Neutrophil (primary cell): ENCODE measurements around the gene NAV3.

Experiments
- H3K27ac ChIP-seq: fragments of 200-600 bp; sonication (generic); 2 replicates; pipeline ENCODE4 v1.5.1; 2016; ENCODE audit warnings: mild to moderate bottlenecking, moderate library complexity
- H3K27me3 ChIP-seq: fragments of 200-600 bp; sonication (generic); 2 replicates; pipeline ENCODE4 v1.6.0; 2016; ENCODE audit warnings: mild to moderate bottlenecking
- H3K36me3 ChIP-seq: fragments of 200-600 bp; sonication (generic); 2 replicates; pipeline ENCODE4 v1.5.1; 2017
- H3K4me1 ChIP-seq, 2 experiments: fragments of 200-600 bp in 1 of 2; sonication (generic) in 1 of 2; 1 replicate in 1 of 2; 2 replicates in 1 of 2; pipeline versions ENCODE4 v1.5.1 to v1.6.1; 2013 to 2016; ENCODE audit warnings: low read depth in 1 of 2, low read length in 1 of 2, mild to moderate bottlenecking in 1 of 2, moderate library complexity in 1 of 2; ENCODE audit not compliant: control insufficient read depth in 1 of 2, insufficient read depth in 1 of 2
- H3K4me3 ChIP-seq, 2 experiments: fragments of 200-600 bp in 1 of 2; sonication (generic) in 1 of 2; 1 replicate in 1 of 2; 2 replicates in 1 of 2; pipeline ENCODE4 v1.5.1; 2013 to 2016; ENCODE audit warnings: low read depth in 1 of 2, low read length in 1 of 2, mild to moderate bottlenecking in 1 of 2, moderate library complexity in 1 of 2
- H3K9me3 ChIP-seq: fragments of 200-600 bp; sonication (generic); 2 replicates; pipeline ENCODE4 v1.5.1; 2016
- CTCF ChIP-seq: fragments of 200-600 bp; sonication (generic); IDR thresholded peaks from 2 replicates; pipeline ENCODE4 v1.5.1; 2016; ENCODE audit warnings: antibody characterized with exemption

Gene NAV3

GRCh38 chr12:77788231-77789168 lies 42.2 kb upstream of the NAV3 start:
- no peaks in the 10 kb centered on the region for H3K36me3 ChIP-seq
- H3K27me3 ChIP-seq, result no peaks in the 10 kb centered on the region
- H3K27ac ChIP-seq, result no peak overlapping the region
- no peaks in the 10 kb centered on the region for H3K9me3 ChIP-seq
- no peak for TF ChIP-seq CTCF
- no peaks in the 10 kb centered on the region for H3K4me1 ChIP-seq
- H3K4me3 ChIP-seq, result no peak overlapping the region

- no peak overlapping the region for H3K27ac ChIP-seq
- H3K9me3 ChIP-seq, result no peaks in the 10 kb centered on the region
- no peaks in the 10 kb centered on the region for H3K27me3 ChIP-seq
- H3K4me3 ChIP-seq, result no peak overlapping the region
- H3K4me1 ChIP-seq, result no peaks in the 10 kb centered on the region
- TF ChIP-seq CTCF, result no peak
- no peaks in the 10 kb centered on the region for H3K36me3 ChIP-seq
Measured at GRCh38 chr12:77795699-77796098, 35.0 kb upstream of the NAV3 start.

- no peak for TF ChIP-seq CTCF
- H3K9me3 ChIP-seq, result no peaks in the 10 kb centered on the region
- no peaks in the 10 kb centered on the region for H3K27me3 ChIP-seq
- no peaks in the 10 kb centered on the region for H3K36me3 ChIP-seq
- no peak overlapping the region for H3K27ac ChIP-seq
- no peaks in the 10 kb centered on the region for H3K4me1 ChIP-seq
- H3K4me3 ChIP-seq, result no peak overlapping the region
Measured at GRCh38 chr12:77796775-77797174, 33.9 kb upstream of the NAV3 start.

GRCh38 chr12:77800501-77800900 lies 30.2 kb upstream of the NAV3 start:
- no peak overlapping the region for H3K4me3 ChIP-seq
- TF ChIP-seq CTCF, result no peak
- H3K9me3 ChIP-seq, result no peaks in the 10 kb centered on the region

GRCh38 chr12:77808534-77808933 lies 22.2 kb upstream of the NAV3 start:
- Histone ChIP-seq H3K9me3 (no peaks in the 10 kb centered on the region), H3K27me3 (no peaks in the 10 kb centered on the region), H3K4me1 (no peaks in the 10 kb centered on the region), H3K27ac (no peak overlapping the region), H3K4me3 (no peak overlapping the region), H3K36me3 (no peaks in the 10 kb centered on the region)
- no peak for TF ChIP-seq CTCF

More at GRCh38 chr12:77800501-77800900, 30.2 kb upstream of the NAV3 start:
- Histone ChIP-seq H3K27ac (no peak overlapping the region), H3K4me1 (no peaks in the 10 kb centered on the region), H3K36me3 (no peaks in the 10 kb centered on the region), H3K27me3 (no peaks in the 10 kb centered on the region)
